IPS-NIHi11 (cell line): ENCODE data around the gene RAI1.
"Not testable (repeated sequence)": the region's sequence is repeated elsewhere in the genome, so short reads cannot be mapped to it uniquely, and the experiment has no call there.

ENCODE experiments used
- DNase-seq: peaks from one replicate; pipeline ENCODE4 v3.0.0; 2012; ENCODE audit warnings: mixed read lengths, low spot score

RAI1 gene

DNA sequence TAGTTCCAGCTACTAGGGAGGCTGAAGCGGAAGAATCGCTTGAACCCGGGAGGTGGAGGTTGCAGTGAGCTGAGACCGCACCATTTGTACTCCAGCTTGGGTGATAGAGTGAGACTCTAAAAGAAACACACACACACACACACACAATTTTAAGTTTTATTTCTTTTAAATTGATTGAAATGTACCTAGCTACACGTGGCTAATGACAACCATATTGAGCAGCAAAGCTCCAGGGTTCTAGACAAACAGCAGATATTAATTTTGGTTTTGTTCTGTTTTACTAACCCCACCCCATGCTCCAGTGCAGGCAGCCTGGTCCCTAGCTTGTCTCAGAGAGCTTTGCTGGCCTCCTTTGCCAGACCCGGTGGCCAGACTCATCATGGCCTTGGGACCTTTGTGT is 16.0 kb upstream of the RAI1 start:
- DNase-seq, result no peak

GRCh38 chr17:17666111-17666714 is 15.0 kb upstream of the RAI1 start:
- no peak for DNase-seq

- no peak for DNase-seq
Measured at GRCh38 chr17:17667231-17667630, 14.0 kb upstream of the RAI1 start.

DNA sequence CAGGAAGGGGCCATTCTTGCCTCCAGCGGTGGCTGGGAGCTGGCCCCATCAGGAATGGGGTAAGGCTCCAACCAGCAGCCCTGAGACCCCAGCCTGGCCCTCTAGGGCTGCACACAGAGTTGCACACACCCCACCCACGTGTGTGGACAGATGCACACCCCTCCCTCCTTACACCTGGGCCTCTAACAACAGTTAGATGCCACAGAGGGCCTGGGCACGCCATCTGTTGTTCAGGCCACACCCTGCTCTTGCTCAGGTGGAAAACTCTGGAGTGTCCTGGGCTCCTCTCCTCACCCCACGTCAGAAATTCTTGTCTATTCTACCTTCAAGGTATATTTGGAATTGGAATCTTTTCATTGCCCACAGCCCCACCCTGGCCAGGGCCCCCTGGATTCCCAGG is 13.3 kb upstream of the RAI1 start:
- DNase-seq, result no peak

DNA sequence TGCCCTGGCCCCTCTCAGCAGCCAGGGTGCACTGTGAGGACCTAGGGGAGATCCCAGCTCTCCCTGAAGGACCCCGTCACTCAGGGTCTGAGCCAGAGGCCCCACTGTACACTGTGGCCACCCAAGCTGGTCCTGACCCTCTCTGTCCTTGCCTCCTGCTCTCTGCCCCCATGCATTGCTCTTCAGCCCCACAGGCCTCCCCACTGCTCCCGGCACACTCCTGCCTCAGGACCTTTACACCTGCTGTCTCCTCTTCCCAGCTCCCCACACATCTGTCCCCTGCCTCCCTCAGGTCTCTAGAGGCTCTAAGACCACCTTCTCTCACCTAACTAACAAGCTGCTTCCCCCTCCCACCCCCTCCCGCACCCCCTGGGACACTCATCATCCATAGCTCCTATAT is 12.9 kb upstream of the RAI1 start:
- no peak for DNase-seq

GRCh38 chr17:17668775-17669579 is 12.3 kb upstream of the RAI1 start:
- no peak for DNase-seq

- no peak for DNase-seq
Measured at GRCh38 chr17:17669580-17670235, 11.6 kb upstream of the RAI1 start.

- DNase-seq, result no peak
Measured at GRCh38 chr17:17670701-17671305, 10.5 kb upstream of the RAI1 start.

DNA sequence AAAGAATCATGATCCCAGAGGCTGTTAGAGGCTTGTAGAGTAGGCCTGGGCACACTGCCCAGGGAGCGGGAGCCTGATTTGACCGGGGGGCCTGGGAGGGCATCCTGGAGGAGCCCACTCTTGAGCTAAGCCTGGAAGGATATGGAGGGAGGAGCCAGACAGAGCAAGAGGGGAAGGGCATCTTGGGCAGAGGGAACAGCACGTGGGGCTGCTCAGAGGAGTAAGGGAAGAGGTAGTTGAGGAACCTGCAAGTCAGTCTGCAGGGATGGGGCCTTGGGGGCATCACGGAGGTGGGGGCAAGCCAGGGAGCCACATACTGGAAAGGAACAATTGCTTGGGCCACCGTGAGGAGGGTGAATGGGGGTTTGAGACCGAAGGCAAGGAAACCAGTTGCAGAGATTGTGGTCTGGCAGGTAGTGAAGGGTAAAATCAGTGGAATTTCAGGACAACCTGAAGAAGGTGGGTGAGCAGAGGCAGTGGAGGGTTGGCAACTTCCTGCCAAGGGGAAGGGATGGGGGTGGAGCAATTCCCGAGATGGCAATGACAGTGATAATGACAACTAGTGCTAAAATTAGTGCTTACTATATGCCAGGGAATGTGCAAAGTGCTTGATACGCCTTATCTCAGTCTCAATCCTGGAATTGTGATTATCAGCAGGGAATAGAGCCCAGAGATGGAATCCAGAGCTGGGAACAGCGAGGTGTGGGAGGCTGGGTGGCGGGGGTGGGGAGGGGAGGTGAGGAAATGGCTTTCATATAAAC is 9.7 kb upstream of the RAI1 start:
- DNase-seq, result no peak

- DNase-seq, result no peak
Measured at GRCh38 chr17:17672453-17673368, 8.5 kb upstream of the RAI1 start.

- no peak for DNase-seq
Measured at GRCh38 chr17:17675416-17675815, 5.8 kb upstream of the RAI1 start.

DNA sequence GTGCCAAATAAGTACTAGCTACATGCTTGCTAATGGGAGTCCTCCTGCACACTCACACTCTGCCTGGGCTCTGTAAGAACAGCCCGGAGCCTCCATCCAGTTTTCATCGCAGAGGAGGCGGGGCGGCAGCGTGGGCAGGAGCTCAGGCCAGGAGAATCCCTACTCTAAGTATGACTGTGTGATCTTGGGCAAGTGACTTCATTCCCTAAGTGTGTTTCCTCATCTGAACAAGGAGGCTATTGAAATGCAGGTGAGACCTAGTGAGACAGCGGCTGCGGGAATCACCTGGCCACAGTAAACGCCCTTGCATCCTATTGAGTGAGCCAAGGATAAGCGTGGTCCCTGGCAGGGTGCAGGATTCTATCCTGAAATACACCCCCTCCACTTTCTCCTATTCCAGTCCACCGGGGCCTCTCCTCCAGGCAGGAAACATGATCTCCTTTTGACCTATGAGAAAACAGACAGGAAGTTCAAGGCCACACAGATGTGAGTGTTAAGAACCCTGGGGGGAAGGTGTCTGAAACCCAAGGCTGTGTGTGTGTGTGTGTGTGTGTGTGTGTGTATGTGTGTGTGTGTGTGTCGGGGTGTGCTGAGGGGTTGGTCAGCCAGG is 5.2 kb upstream of the RAI1 start:
- peak; percentile 55 for DNase-seq

- DNase-seq, result no peak
Measured at GRCh38 chr17:17676752-17677151, 4.5 kb upstream of the RAI1 start.

DNA sequence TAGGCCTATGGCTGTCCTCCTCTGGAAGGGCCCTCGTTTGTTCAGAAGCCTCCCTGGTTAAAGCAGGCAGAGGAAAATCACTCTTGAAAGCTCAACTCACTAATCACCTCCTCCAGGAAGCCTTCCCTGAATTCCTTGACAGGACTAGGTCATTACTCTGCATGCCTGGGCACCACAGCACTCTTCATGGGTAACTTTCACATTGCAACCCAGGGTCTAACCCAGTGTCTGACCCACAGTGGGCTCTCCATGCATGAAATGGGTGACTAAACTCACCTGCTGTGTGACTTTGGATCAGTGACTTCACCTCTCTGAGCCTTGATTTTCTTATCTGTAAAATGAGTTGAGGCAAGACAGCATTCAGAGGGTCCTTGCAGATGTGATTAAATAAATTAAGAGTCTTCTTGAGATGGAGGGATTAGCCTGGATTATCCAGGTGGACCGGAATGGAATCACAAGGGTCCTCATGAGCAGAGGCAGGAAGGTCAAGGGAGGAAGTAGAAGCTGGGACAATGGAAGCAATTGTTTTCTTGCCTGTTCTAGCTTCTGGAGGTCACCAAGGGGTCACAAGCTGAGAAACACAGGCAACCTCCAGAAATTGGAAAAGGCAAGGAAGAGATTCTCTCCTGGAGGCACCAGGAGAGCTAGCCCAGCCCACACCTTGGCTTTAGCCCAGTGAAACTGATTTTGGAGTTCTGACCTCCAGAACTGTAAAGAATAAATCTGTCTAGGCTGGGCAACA is 3.8 kb upstream of the RAI1 start:
- DNase-seq, result no peak

GRCh38 chr17:17678063-17678699 is 3.1 kb upstream of the RAI1 start:
- DNase-seq, result not testable (repeated sequence)

- no peak for DNase-seq
Measured at GRCh38 chr17:17679243-17679642, 2.0 kb upstream of the RAI1 start.

DNA sequence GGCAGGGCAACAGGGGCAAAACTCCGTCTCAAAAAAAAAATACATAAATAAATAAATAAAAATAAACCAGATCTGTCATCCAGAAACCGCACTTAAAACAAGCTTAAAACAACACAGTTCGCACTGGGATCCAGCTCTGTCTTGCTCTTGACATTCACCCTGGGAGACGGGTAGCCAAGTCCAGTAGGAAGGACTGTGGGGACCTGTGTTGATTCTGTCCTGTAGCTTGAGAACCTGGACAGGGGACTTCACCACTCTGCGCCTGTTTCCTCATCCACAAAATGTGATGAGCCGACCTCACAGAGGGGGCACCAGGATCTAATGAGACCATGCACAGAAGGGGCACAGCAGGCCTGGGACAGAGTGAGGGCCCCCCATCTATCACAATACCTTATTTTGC is 1.5 kb upstream of the RAI1 start:
- no peak for DNase-seq

DNA sequence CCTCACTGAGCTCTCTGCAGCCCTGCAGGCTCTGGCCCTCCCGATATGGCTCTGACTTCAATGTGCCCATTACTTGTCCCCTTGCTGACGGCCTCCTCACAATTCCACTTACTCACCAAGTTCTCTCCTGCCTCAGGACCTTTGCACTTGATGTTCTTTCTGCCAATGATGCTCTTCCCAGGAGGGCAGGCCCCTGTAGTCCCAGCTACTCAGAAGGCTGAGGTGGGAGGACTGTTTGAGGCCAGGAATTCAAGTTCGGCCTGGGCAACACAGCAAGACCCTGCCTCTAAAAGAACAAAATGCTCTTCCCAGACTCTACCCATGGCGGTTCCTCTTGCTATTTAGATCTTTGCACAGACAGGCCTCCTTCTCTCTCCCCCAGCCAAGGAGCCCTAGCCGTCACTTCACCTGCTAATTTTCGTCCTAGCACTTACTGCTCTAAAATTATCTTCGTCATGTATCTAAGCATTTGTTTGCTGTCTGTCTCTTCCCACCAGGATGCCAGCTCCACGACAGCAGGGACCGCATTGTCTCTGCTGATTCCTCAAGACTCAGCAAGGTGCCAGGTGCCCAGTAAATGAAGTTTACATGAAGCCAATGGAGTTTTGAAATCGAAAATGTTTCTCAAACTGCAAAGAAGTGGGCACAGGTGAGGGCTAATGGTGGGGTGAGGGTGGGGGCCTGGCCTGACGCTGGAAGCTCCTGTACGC is 626 bp upstream of the RAI1 start:
- no peak for DNase-seq
